A549 (cell line): ENCODE data around the gene ARMC6. TPM values are rescaled to one million over a fixed set of nuclear protein-coding genes. Genes with fewer than 3 reads are reported as not detected.
A peak's percentile ranks its signal among the peaks of the same experiment; 100 is the strongest.
"Not testable (repeated sequence)": the region's sequence is repeated elsewhere in the genome, so short reads cannot be mapped to it uniquely, and the experiment has no call there.

Experiments
- ATAC-seq, 2 experiments: fragments of 200-7000 bp in 1 of 2; fragments of >200 bp in 1 of 2; cut with Nextera tagmentation in 1 of 2; cut with Tn5 transposase in 1 of 2; 3 replicates each; pipeline versions ENCODE4 v1.8.0 to v1.9.1; 2018 to 2020; ENCODE audit warnings: mild to moderate bottlenecking in 1 of 2, moderate library complexity in 1 of 2
- CTCF ChIA-PET: fragments of 300-600 bp; sonication (Branson Sonifier 250); formaldehyde crosslinking; extraction: SDS; loops from one replicate; lab custom pipeline; 2021; ENCODE audit warnings: antibody characterized with exemption, inconsistent platforms; lab: Yijun Ruan, JAX
- POLR2A ChIA-PET: fragments of 350-600 bp; formaldehyde crosslinking; extraction: SDS; loops from one replicate; lab custom pipeline; 2021; ENCODE audit warnings: antibody characterized with exemption, inconsistent platforms; lab: Yijun Ruan, JAX
- DNase-seq, 2 experiments: peaks; one replicate each; pipeline versions ENCODE4 v3.0.0 to v3.0.0-alpha.2; 2011 to 2016; ENCODE audit warnings: low read depth in 1 of 2, low spot score in 1 of 2
- FAIRE-seq: peaks from 2 replicates; lab custom pipeline; 2011; peaks lifted over from hg19 to GRCh38; lab: Jason Lieb, UNC
- H3K27ac ChIP-seq, 2 experiments: fragments of >200 bp; sonication (Bioruptor Twin); formaldehyde crosslinking; 3 replicates each; pipeline ENCODE4 v1.5.1; 2016 to 2017
- H3K4me1 ChIP-seq: fragments of >200 bp; sonication (Bioruptor Twin); formaldehyde crosslinking; 3 replicates; pipeline ENCODE4 v1.6.1; 2016
- H3K4me2 ChIP-seq: fragments of >200 bp; sonication (Bioruptor Twin); formaldehyde crosslinking; 3 replicates; pipeline ENCODE4 v1.6.1; 2016
- H3K4me3 ChIP-seq: fragments of >200 bp; sonication (Bioruptor Twin); formaldehyde crosslinking; 3 replicates; pipeline ENCODE4 v1.5.1; 2016
- H3K9me3 ChIP-seq: fragments of >200 bp; sonication (Bioruptor Twin); formaldehyde crosslinking; 3 replicates; pipeline ENCODE4 v1.6.1; 2016
- CBX2 ChIP-seq: fragments of 200-600 bp; sonication (generic); IDR thresholded peaks from 2 replicates; pipeline ENCODE4 v1.6.1; 2016; ENCODE audit warnings: low read depth, mild to moderate bottlenecking, borderline replicate concordance
- CBX8 ChIP-seq: fragments of 200-600 bp; sonication (generic); IDR thresholded peaks from 2 replicates; pipeline ENCODE4 v1.6.1; 2016
- CEBPB ChIP-seq, 2 experiments: fragments of >200 bp in 1 of 2; sonication (Bioruptor Twin) in 1 of 2; formaldehyde crosslinking in 1 of 2; IDR thresholded peaks; 2 replicates each; pipeline ENCODE4 v1.6.1; 2012 to 2016
- CHD2 ChIP-seq: fragments of 150-350 bp; IDR thresholded peaks from 2 replicates; pipeline ENCODE4 v1.6.1; 2014; ENCODE audit warnings: low read length; ENCODE audit not compliant: partially characterized antibody
- EHMT2 ChIP-seq: fragments of 200-600 bp; sonication (generic); IDR thresholded peaks from 2 replicates; pipeline ENCODE4 v1.6.1; 2016; ENCODE audit warnings: antibody characterized with exemption, low read depth, mild to moderate bottlenecking, moderate library complexity
- EP300 ChIP-seq, 2 experiments: fragments of >200 bp; sonication (Bioruptor Twin); formaldehyde crosslinking; IDR thresholded peaks; 2 replicates in 1 of 2; 3 replicates in 1 of 2; pipeline ENCODE4 v1.6.1; 2016 to 2017
- ESRRA ChIP-seq: fragments of 150-350 bp; IDR thresholded peaks from 2 replicates; pipeline ENCODE4 v1.6.1; 2014; ENCODE audit warnings: mild to moderate bottlenecking, low read length, borderline replicate concordance
- FOSB ChIP-seq: fragments of 250-450 bp; sonication (Bioruptor Pico); IDR thresholded peaks from 2 replicates; pipeline ENCODE4 v1.5.0; 2020; ENCODE audit warnings: mild to moderate bottlenecking, moderate library complexity
- FOSL2 ChIP-seq, 2 experiments: fragments of 450-650 bp in 1 of 2; fragments of >200 bp in 1 of 2; sonication (Bioruptor Twin) in 1 of 2; formaldehyde crosslinking; IDR thresholded peaks; 2 replicates each; pipeline versions ENCODE4 v1.5.0 to v1.6.1; 2016 to 2020; ENCODE audit warnings: mild to moderate bottlenecking in 1 of 2, moderate library complexity in 1 of 2
- HOXB13 ChIP-seq: fragments of 250-450 bp; sonication (Bioruptor Pico); IDR thresholded peaks from 2 replicates; pipeline ENCODE4 v1.5.0; 2020; ENCODE audit warnings: low read depth, mild to moderate bottlenecking, moderate library complexity
- HOXB5 ChIP-seq: fragments of 250-450 bp; sonication (Bioruptor Pico); IDR thresholded peaks from 2 replicates; pipeline ENCODE4 v1.5.0; 2020; ENCODE audit warnings: mild to moderate bottlenecking, moderate library complexity
- KDM1A ChIP-seq: fragments of 200-600 bp; sonication (generic); IDR thresholded peaks from 2 replicates; pipeline ENCODE4 v1.6.1; 2016; ENCODE audit warnings: low read depth, mild to moderate bottlenecking
- KDM5A ChIP-seq: fragments of 200-600 bp; sonication (generic); IDR thresholded peaks from 2 replicates; pipeline ENCODE4 v1.6.1; 2016; ENCODE audit warnings: antibody characterized with exemption, mild to moderate bottlenecking
- NFE2L2 ChIP-seq: fragments of 150-350 bp; conservative IDR thresholded peaks from 2 replicates; pipeline ENCODE4 v1.6.1; 2014; ENCODE audit warnings: low read length
- RARB ChIP-seq: fragments of 250-450 bp; sonication (Bioruptor Pico); IDR thresholded peaks from 2 replicates; pipeline ENCODE4 v1.8.0; 2021; ENCODE audit warnings: mild to moderate bottlenecking, moderate library complexity
- RFX5 ChIP-seq: fragments of 450-650 bp; IDR thresholded peaks from 2 replicates; pipeline ENCODE4 v1.7.1; 2014; ENCODE audit warnings: antibody characterized with exemption, mild to moderate bottlenecking, moderate library complexity
- SREBF2 ChIP-seq: fragments of 450-650 bp; IDR thresholded peaks from 2 replicates; pipeline ENCODE4 v1.6.1; 2014; ENCODE audit warnings: mild to moderate bottlenecking, moderate library complexity
- TFCP2L1 ChIP-seq: fragments of 250-450 bp; sonication (Bioruptor Pico); IDR thresholded peaks from 2 replicates; pipeline ENCODE4 v1.5.0; 2021; ENCODE audit warnings: mild to moderate bottlenecking
- USF2 ChIP-seq: fragments of 450-650 bp; IDR thresholded peaks from 2 replicates; pipeline ENCODE4 v1.6.1; 2014; ENCODE audit warnings: antibody characterized with exemption
- ZC3H11A ChIP-seq: fragments of 450-650 bp; IDR thresholded peaks from 2 replicates; pipeline ENCODE4 v1.6.1; 2014; ENCODE audit warnings: antibody characterized with exemption, mild to moderate bottlenecking
- ZSCAN20 ChIP-seq: fragments of 250-450 bp; sonication (Bioruptor Pico); IDR thresholded peaks from 2 replicates; pipeline ENCODE4 v1.8.0; 2022; ENCODE audit warnings: mild to moderate bottlenecking, moderate library complexity
- WGBS: methylation state at CpG from one replicate; pipeline ENCODE4 v1.1.6; 2017; ENCODE audit errors: missing lambda C conversion rate; 5-methylcytosine and 5-hydroxymethylcytosine counted together
- polyA plus RNA-seq, 4 experiments: library from polyadenylated mRNA; depleted of rRNA in 3 of 4; stranded (reverse); fragments of >200 nt; fragmentation: RNase III in 1 of 4; extraction: RNeasy Plus Mini Kit Qiagen cat#74134 plus additional on column Dnase treatment in 1 of 4; gene quantifications; 2 replicates in 3 of 4; 3 replicates in 1 of 4; pipeline ENCODE4 v1.2.3, GENCODE V29; 2011 to 2017
- TF ChIP-seq, protein P1 (sequence below): fragments of >200 bp; sonication (Bioruptor Twin); formaldehyde crosslinking; IDR thresholded peaks from 3 replicates; pipeline ENCODE4 v1.5.1; 2016

Gene ARMC6
- polyA plus RNA-seq, 2 of the 4 experiments (the other 2 are of a cell fraction): 18.2 to 27.6 TPM

GRCh38 chr19:19010551-19010950 lies 22.9 kb upstream of the ARMC6 start (continued):
- TF ChIP-seq FOSL2 (IDR thresholded peaks at IDR 0.05): no peak
- no peak for TF ChIP-seq FOSL2 (CRISPR knock-in tag; IDR thresholded peaks at IDR 0.05)
- TF ChIP-seq CEBPB (IDR thresholded peaks at IDR 0.05): no peak
- TF ChIP-seq USF2: no peak

DNA sequence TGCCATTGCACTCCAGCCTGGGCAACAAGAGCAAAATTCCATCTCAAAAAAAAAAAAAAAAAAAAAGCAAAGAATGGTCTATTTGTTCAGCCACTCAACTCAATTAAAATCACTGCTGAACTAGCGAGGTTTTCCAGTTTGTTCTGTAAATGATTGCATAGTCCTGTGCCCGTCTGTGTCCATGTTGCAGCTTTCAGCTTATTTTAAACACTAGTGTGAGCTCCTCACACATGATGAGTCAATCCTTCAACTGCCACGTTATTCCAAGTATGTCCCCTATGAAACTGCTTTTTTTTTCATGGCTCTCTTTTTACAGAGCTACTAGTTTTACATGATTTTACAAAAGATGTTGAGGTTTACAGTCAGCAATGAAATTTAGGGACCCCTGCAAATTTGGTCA lies 12.3 kb upstream of the ARMC6 start:
- no peak overlapping the region for H3K27ac ChIP-seq
- 33% methylated on average over 3 of the region's 3 CpGs for WGBS
- DNase-seq: no peak

GRCh38 chr19:19022380-19022961 lies 10.9 kb upstream of the ARMC6 start:
- Histone ChIP-seq H3K4me1 (peaks cover 6% of the 10 kb centered on the region; the same call in 1 of the 3 replicates), H3K27ac (no peak overlapping the region), H3K4me2 (no peak overlapping the region), H3K4me3 (no peak overlapping the region), H3K9me3 (no peaks in the 10 kb centered on the region)
- ChIA-PET POLR2A (no interaction called here), CTCF (interaction anchor here (1.2 to 1.4 kb wide), 2 partner anchors 14 to 40 kb away, joined by 3 to 5 read pairs; no protein-coding TSS in a partner anchor)
- TF ChIP-seq, protein P1, sequence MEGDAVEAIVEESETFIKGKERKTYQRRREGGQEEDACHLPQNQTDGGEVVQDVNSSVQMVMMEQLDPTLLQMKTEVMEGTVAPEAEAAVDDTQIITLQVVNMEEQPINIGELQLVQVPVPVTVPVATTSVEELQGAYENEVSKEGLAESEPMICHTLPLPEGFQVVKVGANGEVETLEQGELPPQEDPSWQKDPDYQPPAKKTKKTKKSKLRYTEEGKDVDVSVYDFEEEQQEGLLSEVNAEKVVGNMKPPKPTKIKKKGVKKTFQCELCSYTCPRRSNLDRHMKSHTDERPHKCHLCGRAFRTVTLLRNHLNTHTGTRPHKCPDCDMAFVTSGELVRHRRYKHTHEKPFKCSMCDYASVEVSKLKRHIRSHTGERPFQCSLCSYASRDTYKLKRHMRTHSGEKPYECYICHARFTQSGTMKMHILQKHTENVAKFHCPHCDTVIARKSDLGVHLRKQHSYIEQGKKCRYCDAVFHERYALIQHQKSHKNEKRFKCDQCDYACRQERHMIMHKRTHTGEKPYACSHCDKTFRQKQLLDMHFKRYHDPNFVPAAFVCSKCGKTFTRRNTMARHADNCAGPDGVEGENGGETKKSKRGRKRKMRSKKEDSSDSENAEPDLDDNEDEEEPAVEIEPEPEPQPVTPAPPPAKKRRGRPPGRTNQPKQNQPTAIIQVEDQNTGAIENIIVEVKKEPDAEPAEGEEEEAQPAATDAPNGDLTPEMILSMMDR: no peak
- TF ChIP-seq CBX8 (no peak), HOXB5 (CRISPR knock-in tag) (no peak), RARB (CRISPR knock-in tag) (no peak), KDM5A (no peak), RFX5 (no peak), EP300 (IDR thresholded peaks at IDR 0.05) (no peak), ZC3H11A (no peak), ESRRA (no peak), ZSCAN20 (CRISPR knock-in tag) (no peak), FOSB (CRISPR knock-in tag) (no peak), CHD2 (no peak), KDM1A (no peak), NFE2L2 (no peak), SREBF2 (no peak), USF2 (no peak), HOXB13 (no peak)
- DNase-seq (no peak), ATAC-seq (no peak), FAIRE-seq (no peak)
- 85% methylated on average over 4 of the region's 4 CpGs for WGBS

More for the DNA sequence above, 12.3 kb upstream of the ARMC6 start:
- FAIRE-seq (no peak), ATAC-seq (0 out of 6 replicates have a peak, but pooled peaks of 1 of the 2 experiments have one; percentile 23)
- POLR2A ChIA-PET: no interaction called here
- no peak for TF ChIP-seq CBX8
- TF ChIP-seq RARB (CRISPR knock-in tag): no peak
- no peak for TF ChIP-seq EHMT2
- no peak for TF ChIP-seq TFCP2L1 (CRISPR knock-in tag)
- no peak for TF ChIP-seq CBX2
- no peak for TF ChIP-seq SREBF2
- TF ChIP-seq EP300 (IDR thresholded peaks at IDR 0.05): no peak
- CTCF ChIA-PET: interaction anchor here (0.6 kb wide), 1 partner anchor 1204 kb away, joined by 4 read pairs; no protein-coding TSS in a partner anchor
- peaks cover 6% of the 10 kb centered on the region; the same call in 1 of the 3 replicates for H3K4me1 ChIP-seq
- H3K4me3 ChIP-seq: no peak overlapping the region
- H3K4me2 ChIP-seq: no peak overlapping the region
- no peaks in the 10 kb centered on the region for H3K9me3 ChIP-seq

DNA sequence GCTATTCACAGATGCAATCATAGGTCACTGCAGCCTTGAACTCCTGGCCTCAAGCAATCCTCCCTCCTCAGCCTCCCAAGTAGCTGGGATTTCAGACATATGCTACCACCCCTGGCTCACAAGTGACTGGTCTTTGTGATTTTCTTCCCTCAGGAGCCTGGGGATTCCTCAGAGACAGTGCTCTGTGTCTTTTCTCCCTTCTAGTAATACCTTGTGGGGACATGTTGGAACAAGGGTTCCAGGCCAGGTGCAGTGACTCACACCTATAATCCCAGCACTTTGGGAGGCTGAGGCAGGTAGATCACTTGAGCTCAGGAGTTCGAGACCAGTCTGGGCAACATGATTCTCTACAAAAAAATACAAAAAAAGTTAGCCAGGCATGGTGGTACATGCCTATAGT lies 10.0 kb upstream of the ARMC6 start:
- H3K4me1 ChIP-seq, POLR2A ChIA-PET, DNase-seq, H3K9me3 ChIP-seq, FAIRE-seq, H3K27ac ChIP-seq, H3K4me2 ChIP-seq, H3K4me3 ChIP-seq, ATAC-seq: not testable (repeated sequence)
- 100% methylated on average over 1 of the region's 1 CpG for WGBS
- CTCF ChIA-PET: interaction anchor here (1.2 to 1.5 kb wide), 3 partner anchors 15 to 39 kb away, joined by 3 to 5 read pairs (median 5); no protein-coding TSS in a partner anchor
